HEK293 (cell line): ENCODE measurements around the gene ENAH.
A peak's percentile ranks its signal among the peaks of the same experiment; 100 is the strongest.

Experiments
- IKZF3 ChIP-seq: fragments of 450-650 bp; IDR thresholded peaks from 2 replicates; pipeline ENCODE4 v1.5.0; 2018; ENCODE audit warnings: missing biosample characterization, mild to moderate bottlenecking, missing genetic modification characterization, moderate library complexity
- KLF16 ChIP-seq: fragments of 450-650 bp; formaldehyde crosslinking; IDR thresholded peaks from 2 replicates; pipeline ENCODE4 v1.5.1; 2017; ENCODE audit warnings: missing biosample characterization, missing genetic modification characterization
- SALL2 ChIP-seq: fragments of 450-650 bp; formaldehyde crosslinking; IDR thresholded peaks from 2 replicates; pipeline ENCODE4 v1.5.0; 2017; ENCODE audit warnings: missing biosample characterization, mild to moderate bottlenecking, missing genetic modification characterization, borderline replicate concordance
- SP2 ChIP-seq: fragments of 450-650 bp; formaldehyde crosslinking; IDR thresholded peaks from 2 replicates; pipeline ENCODE4 v1.5.1; 2016; ENCODE audit warnings: missing biosample characterization, missing genetic modification characterization
- SP3 ChIP-seq: fragments of 450-650 bp; formaldehyde crosslinking; IDR thresholded peaks from 2 replicates; pipeline ENCODE4 v1.5.1; 2016; ENCODE audit warnings: missing biosample characterization, missing genetic modification characterization
- SP7 ChIP-seq: fragments of 450-650 bp; formaldehyde crosslinking; IDR thresholded peaks from 2 replicates; pipeline ENCODE4 v1.5.1; 2016; ENCODE audit warnings: missing biosample characterization, missing genetic modification characterization
- TRIM28 ChIP-seq: IDR thresholded peaks from 2 replicates; pipeline ENCODE4 v1.6.1; 2011; ENCODE audit warnings: low read length, control low read depth, borderline replicate concordance
- YY1 ChIP-seq: fragments of 450-650 bp; formaldehyde crosslinking; IDR thresholded peaks from 2 replicates; pipeline ENCODE4 v1.5.1; 2018; ENCODE audit warnings: missing biosample characterization, missing genetic modification characterization
- ZBTB7A ChIP-seq: fragments of 450-650 bp; formaldehyde crosslinking; IDR thresholded peaks from 2 replicates; pipeline ENCODE4 v1.5.1; 2016; ENCODE audit warnings: low read depth, missing biosample characterization, missing genetic modification characterization
- ZNF10 ChIP-seq: fragments of 450-650 bp; formaldehyde crosslinking; IDR thresholded peaks from 2 replicates; pipeline ENCODE4 v1.5.1; 2017; ENCODE audit warnings: missing biosample characterization, missing genetic modification characterization
- ZNF112 ChIP-seq: fragments of 450-650 bp; formaldehyde crosslinking; IDR thresholded peaks from 2 replicates; pipeline ENCODE4 v1.5.0; 2017; ENCODE audit warnings: missing biosample characterization, missing genetic modification characterization
- ZNF174 ChIP-seq: fragments of 450-650 bp; formaldehyde crosslinking; IDR thresholded peaks from 2 replicates; pipeline ENCODE4 v1.5.0; 2017; ENCODE audit warnings: missing biosample characterization, mild to moderate bottlenecking, missing genetic modification characterization
- ZNF2 ChIP-seq: fragments of 450-650 bp; formaldehyde crosslinking; IDR thresholded peaks from 2 replicates; pipeline ENCODE4 v1.5.1; 2016; ENCODE audit warnings: missing biosample characterization, missing genetic modification characterization
- ZNF24 ChIP-seq: fragments of 450-650 bp; formaldehyde crosslinking; IDR thresholded peaks from 2 replicates; pipeline ENCODE4 v1.5.1; 2016; ENCODE audit warnings: missing biosample characterization, missing genetic modification characterization
- ZNF366 ChIP-seq: fragments of 450-650 bp; formaldehyde crosslinking; conservative IDR thresholded peaks from 2 replicates; pipeline ENCODE4 v1.5.1; 2016; ENCODE audit warnings: missing biosample characterization, missing genetic modification characterization
- ZNF394 ChIP-seq: fragments of 450-650 bp; formaldehyde crosslinking; IDR thresholded peaks from 2 replicates; pipeline ENCODE4 v1.5.1; 2016; ENCODE audit warnings: missing biosample characterization, missing genetic modification characterization, mild to moderate bottlenecking, moderate library complexity, borderline replicate concordance
- ZNF473 ChIP-seq: fragments of 450-650 bp; formaldehyde crosslinking; IDR thresholded peaks from 2 replicates; pipeline ENCODE4 v1.5.1; 2017; ENCODE audit warnings: missing biosample characterization, missing genetic modification characterization
- ZNF596 ChIP-seq: fragments of 450-650 bp; IDR thresholded peaks from 2 replicates; pipeline ENCODE4 v1.5.0; 2018; ENCODE audit warnings: missing biosample characterization, mild to moderate bottlenecking, missing genetic modification characterization, moderate library complexity
- ZNF600 ChIP-seq: fragments of 450-650 bp; formaldehyde crosslinking; IDR thresholded peaks from 2 replicates; pipeline ENCODE4 v1.5.1; 2016; ENCODE audit warnings: missing biosample characterization, missing genetic modification characterization
- ZNF624 ChIP-seq: fragments of 450-650 bp; formaldehyde crosslinking; IDR thresholded peaks from 2 replicates; pipeline ENCODE4 v1.5.1; 2017; ENCODE audit warnings: missing biosample characterization, missing genetic modification characterization
- ZNF629 ChIP-seq: fragments of 450-650 bp; formaldehyde crosslinking; IDR thresholded peaks from 2 replicates; pipeline ENCODE4 v1.5.1; 2017; ENCODE audit warnings: missing biosample characterization, missing genetic modification characterization
- ZNF677 ChIP-seq: fragments of 450-650 bp; IDR thresholded peaks from 2 replicates; pipeline ENCODE4 v1.5.0; 2018; ENCODE audit warnings: missing biosample characterization, mild to moderate bottlenecking, missing genetic modification characterization, moderate library complexity
- ZNF76 ChIP-seq: fragments of 450-650 bp; formaldehyde crosslinking; IDR thresholded peaks from 2 replicates; pipeline ENCODE4; 2016; ENCODE audit warnings: low read depth, missing biosample characterization, missing genetic modification characterization, borderline replicate concordance
- ZNF792 ChIP-seq: fragments of 450-650 bp; formaldehyde crosslinking; IDR thresholded peaks from 2 replicates; pipeline ENCODE4 v1.5.1; 2016; ENCODE audit warnings: missing biosample characterization, missing genetic modification characterization
- TF ChIP-seq, protein P1 (sequence below): fragments of 450-650 bp; formaldehyde crosslinking; IDR thresholded peaks from 2 replicates; pipeline ENCODE4 v1.5.1; 2016; ENCODE audit warnings: missing biosample characterization, missing genetic modification characterization
- TF ChIP-seq, protein P2 (sequence below): fragments of 450-650 bp; formaldehyde crosslinking; IDR thresholded peaks from 2 replicates; pipeline ENCODE4 v1.5.0; 2017; ENCODE audit warnings: missing biosample characterization, missing genetic modification characterization, borderline replicate concordance
- TF ChIP-seq, protein P3 (sequence below): fragments of 450-650 bp; formaldehyde crosslinking; IDR thresholded peaks from 2 replicates; pipeline ENCODE4 v1.5.1; 2016; ENCODE audit warnings: missing biosample characterization, missing genetic modification characterization
- TF ChIP-seq, protein P4 (sequence below): fragments of 450-650 bp; formaldehyde crosslinking; IDR thresholded peaks from 2 replicates; pipeline ENCODE4 v1.5.1; 2016; ENCODE audit warnings: missing biosample characterization, missing genetic modification characterization
- TF ChIP-seq, protein P5 (sequence below): fragments of 450-650 bp; formaldehyde crosslinking; IDR thresholded peaks from 2 replicates; pipeline ENCODE4 v1.5.1; 2016; ENCODE audit warnings: missing biosample characterization, missing genetic modification characterization

ENAH gene

DNA sequence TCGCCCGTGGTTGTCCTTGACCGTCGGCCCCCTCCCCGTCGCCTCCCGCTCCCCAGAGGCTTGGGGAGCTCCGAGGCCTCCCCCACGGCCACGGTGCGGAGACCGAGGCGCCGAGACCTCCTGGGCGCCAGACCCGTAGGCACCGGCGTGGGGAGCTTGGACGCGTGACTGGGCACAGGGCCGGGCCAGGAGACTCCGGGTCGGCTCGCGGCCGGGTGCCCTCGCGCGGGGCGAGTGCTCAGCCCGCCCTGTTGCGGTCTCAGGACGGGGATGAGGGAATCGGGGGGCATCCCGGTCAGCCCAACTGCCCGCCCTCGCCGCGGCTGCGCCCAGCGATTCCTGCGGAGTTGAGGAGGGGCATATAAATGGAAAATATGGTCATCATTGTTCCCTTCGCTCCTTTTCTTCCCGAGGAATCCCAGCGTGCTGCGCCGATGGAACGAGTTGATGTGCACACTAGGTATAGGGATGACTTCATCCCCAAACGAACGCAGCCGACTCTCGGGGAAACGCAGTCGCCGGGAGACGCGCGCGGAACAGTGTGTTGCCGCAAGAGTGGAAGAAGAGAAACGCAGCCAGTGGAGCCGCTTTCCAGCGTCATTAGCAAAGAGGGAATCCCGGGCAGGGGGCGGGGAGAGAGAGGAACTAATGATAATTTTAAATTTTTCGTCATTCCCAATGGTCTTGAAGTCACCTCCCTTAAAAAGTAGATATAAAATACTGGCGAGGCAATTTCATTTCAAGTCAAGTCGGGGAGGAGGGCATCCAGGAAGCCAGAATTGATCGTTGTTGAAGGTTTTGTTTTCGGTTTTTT is 747 bp upstream of the ENAH start (continued):
- TF ChIP-seq ZNF677 (peak; percentile 23; the same call in 1 of the 2 replicates), IKZF3 (peak; percentile 98), ZNF76 (peak; percentile 89), ZNF624 (tag by site-specific recombination) (0 out of 2 replicates have a peak, but pooled peaks have one; percentile 18), KLF16 (tag by site-specific recombination) (peak; percentile 34), ZNF792 (tag by site-specific recombination) (peak; percentile 73; the same call in 1 of the 2 replicates), ZNF366 (tag by site-specific recombination) (peak; percentile 92), SP2 (tag by site-specific recombination) (peak; percentile 87), ZNF112 (no peak), SP7 (tag by site-specific recombination) (peak; percentile 92), SP3 (tag by site-specific recombination) (peak; percentile 79), SALL2 (no peak), ZNF629 (tag by site-specific recombination) (peak; percentile 93), ZNF24 (tag by site-specific recombination) (peak; percentile 96), YY1 (tag by site-specific recombination) (peak; percentile 58), ZNF473 (tag by site-specific recombination) (no peak), ZNF394 (tag by site-specific recombination) (peak; percentile 87), TRIM28 (peak; percentile 24; the same call in 1 of the 2 replicates), ZNF2 (tag by site-specific recombination) (peak; percentile 96), ZNF174 (tag by site-specific recombination) (no peak), ZNF596 (tag by site-specific recombination) (0 out of 2 replicates have a peak, but pooled peaks have one; percentile 20), ZNF600 (tag by site-specific recombination) (peak; percentile 99), ZNF10 (tag by site-specific recombination) (peak; percentile 25), ZBTB7A (tag by site-specific recombination) (peak; percentile 97)
- TF ChIP-seq, protein P1, sequence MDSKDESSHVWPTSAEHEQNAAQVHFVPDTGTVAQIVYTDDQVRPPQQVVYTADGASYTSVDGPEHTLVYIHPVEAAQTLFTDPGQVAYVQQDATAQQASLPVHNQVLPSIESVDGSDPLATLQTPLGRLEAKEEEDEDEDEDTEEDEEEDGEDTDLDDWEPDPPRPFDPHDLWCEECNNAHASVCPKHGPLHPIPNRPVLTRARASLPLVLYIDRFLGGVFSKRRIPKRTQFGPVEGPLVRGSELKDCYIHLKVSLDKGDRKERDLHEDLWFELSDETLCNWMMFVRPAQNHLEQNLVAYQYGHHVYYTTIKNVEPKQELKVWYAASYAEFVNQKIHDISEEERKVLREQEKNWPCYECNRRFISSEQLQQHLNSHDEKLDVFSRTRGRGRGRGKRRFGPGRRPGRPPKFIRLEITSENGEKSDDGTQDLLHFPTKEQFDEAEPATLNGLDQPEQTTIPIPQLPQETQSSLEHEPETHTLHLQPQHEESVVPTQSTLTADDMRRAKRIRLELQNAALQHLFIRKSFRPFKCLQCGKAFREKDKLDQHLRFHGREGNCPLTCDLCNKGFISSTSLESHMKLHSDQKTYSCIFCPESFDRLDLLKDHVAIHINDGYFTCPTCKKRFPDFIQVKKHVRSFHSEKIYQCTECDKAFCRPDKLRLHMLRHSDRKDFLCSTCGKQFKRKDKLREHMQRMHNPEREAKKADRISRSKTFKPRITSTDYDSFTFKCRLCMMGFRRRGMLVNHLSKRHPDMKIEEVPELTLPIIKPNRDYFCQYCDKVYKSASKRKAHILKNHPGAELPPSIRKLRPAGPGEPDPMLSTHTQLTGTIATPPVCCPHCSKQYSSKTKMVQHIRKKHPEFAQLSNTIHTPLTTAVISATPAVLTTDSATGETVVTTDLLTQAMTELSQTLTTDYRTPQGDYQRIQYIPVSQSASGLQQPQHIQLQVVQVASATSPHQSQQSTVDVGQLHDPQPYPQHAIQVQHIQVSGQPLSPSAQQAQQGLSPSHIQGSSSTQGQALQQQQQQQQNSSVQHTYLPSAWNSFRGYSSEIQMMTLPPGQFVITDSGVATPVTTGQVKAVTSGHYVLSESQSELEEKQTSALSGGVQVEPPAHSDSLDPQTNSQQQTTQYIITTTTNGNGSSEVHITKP (tag by site-specific recombination): peak; percentile 78
- TF ChIP-seq, protein P2, sequence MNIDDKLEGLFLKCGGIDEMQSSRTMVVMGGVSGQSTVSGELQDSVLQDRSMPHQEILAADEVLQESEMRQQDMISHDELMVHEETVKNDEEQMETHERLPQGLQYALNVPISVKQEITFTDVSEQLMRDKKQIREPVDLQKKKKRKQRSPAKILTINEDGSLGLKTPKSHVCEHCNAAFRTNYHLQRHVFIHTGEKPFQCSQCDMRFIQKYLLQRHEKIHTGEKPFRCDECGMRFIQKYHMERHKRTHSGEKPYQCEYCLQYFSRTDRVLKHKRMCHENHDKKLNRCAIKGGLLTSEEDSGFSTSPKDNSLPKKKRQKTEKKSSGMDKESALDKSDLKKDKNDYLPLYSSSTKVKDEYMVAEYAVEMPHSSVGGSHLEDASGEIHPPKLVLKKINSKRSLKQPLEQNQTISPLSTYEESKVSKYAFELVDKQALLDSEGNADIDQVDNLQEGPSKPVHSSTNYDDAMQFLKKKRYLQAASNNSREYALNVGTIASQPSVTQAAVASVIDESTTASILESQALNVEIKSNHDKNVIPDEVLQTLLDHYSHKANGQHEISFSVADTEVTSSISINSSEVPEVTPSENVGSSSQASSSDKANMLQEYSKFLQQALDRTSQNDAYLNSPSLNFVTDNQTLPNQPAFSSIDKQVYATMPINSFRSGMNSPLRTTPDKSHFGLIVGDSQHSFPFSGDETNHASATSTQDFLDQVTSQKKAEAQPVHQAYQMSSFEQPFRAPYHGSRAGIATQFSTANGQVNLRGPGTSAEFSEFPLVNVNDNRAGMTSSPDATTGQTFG: no peak
- TF ChIP-seq, protein P3, sequence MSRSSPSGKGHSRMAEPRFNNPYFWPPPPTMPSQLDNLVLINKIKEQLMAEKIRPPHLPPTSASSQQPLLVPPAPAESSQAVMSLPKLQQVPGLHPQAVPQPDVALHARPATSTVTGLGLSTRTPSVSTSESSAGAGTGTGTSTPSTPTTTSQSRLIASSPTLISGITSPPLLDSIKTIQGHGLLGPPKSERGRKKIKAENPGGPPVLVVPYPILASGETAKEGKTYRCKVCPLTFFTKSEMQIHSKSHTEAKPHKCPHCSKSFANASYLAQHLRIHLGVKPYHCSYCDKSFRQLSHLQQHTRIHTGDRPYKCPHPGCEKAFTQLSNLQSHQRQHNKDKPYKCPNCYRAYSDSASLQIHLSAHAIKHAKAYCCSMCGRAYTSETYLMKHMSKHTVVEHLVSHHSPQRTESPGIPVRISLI (tag by site-specific recombination): 0 out of 2 replicates have a peak, but pooled peaks have one; percentile 12
- TF ChIP-seq, protein P4, sequence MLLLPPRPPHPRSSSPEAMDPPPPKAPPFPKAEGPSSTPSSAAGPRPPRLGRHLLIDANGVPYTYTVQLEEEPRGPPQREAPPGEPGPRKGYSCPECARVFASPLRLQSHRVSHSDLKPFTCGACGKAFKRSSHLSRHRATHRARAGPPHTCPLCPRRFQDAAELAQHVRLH (tag by site-specific recombination): 0 out of 2 replicates have a peak, but pooled peaks have one; percentile 8
- TF ChIP-seq, protein P5, sequence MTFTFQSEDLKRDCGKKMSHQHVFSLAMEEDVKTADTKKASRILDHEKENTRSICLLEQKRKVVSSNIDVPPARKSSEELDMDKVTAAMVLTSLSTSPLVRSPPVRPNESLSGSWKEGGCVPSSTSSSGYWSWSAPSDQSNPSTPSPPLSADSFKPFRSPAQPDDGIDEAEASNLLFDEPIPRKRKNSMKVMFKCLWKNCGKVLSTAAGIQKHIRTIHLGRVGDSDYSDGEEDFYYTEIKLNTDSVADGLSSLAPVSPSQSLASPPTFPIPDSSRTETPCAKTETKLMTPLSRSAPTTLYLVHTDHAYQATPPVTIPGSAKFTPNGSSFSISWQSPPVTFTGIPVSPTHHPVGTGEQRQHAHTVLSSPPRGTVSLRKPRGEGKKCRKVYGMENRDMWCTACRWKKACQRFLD: no peak
